Prostate gland (tissue), 2 donors: ENCODE data around the gene ACOXL. TPM values are rescaled to one million over a fixed set of nuclear protein-coding genes. Genes with fewer than 3 reads are reported as not detected.

Experiments used
- DNase-seq: peaks from one replicate; pipeline ENCODE4 v3.0.0-alpha.2; 2019; ENCODE audit warnings: low spot score
- H3K27ac ChIP-seq, 2 donors: fragments of 200-600 bp; sonication (generic); 2 replicates each; pipeline ENCODE4 v1.5.1; 2017 to 2019
- H3K27me3 ChIP-seq: fragments of 200-600 bp; sonication (generic); replicated peaks from 2 replicates; pipeline ENCODE4 v1.5.1; 2019; ENCODE audit not compliant: insufficient read depth
- H3K36me3 ChIP-seq, 2 donors: fragments of 200-600 bp; sonication (generic); 1 replicate in 1 of 2; 2 replicates in 1 of 2; pipeline versions ENCODE4 v1.5.1 to v1.8.1; 2017 to 2019
- H3K4me1 ChIP-seq: fragments of 200-600 bp; sonication (generic); replicated peaks from 2 replicates; pipeline ENCODE4 v1.5.1; 2019
- H3K4me3 ChIP-seq, 2 donors: fragments of 200-600 bp; sonication (generic); 2 replicates each; pipeline ENCODE4 v1.5.1; 2017 to 2019
- H3K9me3 ChIP-seq: fragments of 200-600 bp; sonication (generic); 2 replicates; pipeline ENCODE4 v1.5.1; 2017
- POLR2A ChIP-seq: fragments of 450-650 bp; IDR thresholded peaks from one replicate; pipeline ENCODE4 v1.6.1; 2016; ENCODE audit warnings: antibody characterized with exemption, mild to moderate bottlenecking
- POLR2AphosphoS5 ChIP-seq: sonication (generic); formaldehyde crosslinking; IDR thresholded peaks from one replicate; pipeline ENCODE4 v1.6.1; 2017; ENCODE audit warnings: antibody characterized with exemption
- WGBS: methylation state at CpG from one replicate; pipeline ENCODE4 v1.1.5; 2018; 5-methylcytosine and 5-hydroxymethylcytosine counted together
- intact Hi-C: fragments of 100-400 bp; cut with DNase I; formaldehyde crosslinking; loops from one replicate; pipeline ENCODE4 v1.14.2; 2022
- total RNA-seq, 2 donors: library from RNA; depleted of rRNA; stranded (reverse); fragments of >200 nt; gene quantifications; one replicate each; pipeline ENCODE4 v1.1.0, GENCODE V29; 2016
- TF ChIP-seq, protein P1 (sequence below), 4 experiments: fragments of 200-600 bp in 2 of 4; fragments of 450-650 bp in 2 of 4; sonication (generic) in 2 of 4; IDR thresholded peaks; 1 replicate in 3 of 4; 2 replicates in 1 of 4; pipeline ENCODE4 v1.5.1; 2016 to 2019; ENCODE audit warnings: antibody characterized with exemption in 4 of 4, mild to moderate bottlenecking in 2 of 4, moderate library complexity in 2 of 4

ACOXL gene
- total RNA-seq, 2 donors from 2014 or later, result 8.0 to 8.3 TPM

DNA sequence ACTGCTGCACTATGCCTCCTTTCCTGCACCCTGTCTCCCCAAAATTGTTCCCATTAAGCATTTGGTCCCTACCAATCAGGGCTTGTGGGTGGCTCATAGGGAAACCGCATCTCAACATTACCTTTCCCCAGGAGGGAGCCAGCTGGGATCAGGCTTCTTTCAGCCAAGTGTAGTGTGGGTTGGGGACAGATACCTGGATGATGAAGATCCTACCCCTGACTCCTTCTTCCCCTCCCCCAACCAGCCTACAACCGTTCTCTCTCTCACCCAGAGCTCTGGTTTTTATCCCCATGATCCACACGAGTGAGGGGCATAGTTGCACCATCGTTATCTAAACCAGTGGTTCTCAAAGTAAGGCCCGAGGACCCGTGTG, 40.0 kb downstream of the ACOXL start:
- H3K36me3 ChIP-seq, result no peaks in the 10 kb centered on the region
- 68% methylated on average over 6 of the region's 6 CpGs for WGBS
- TF ChIP-seq POLR2AphosphoS5 (no peak), POLR2A (no peak)
- TF ChIP-seq, protein P1, sequence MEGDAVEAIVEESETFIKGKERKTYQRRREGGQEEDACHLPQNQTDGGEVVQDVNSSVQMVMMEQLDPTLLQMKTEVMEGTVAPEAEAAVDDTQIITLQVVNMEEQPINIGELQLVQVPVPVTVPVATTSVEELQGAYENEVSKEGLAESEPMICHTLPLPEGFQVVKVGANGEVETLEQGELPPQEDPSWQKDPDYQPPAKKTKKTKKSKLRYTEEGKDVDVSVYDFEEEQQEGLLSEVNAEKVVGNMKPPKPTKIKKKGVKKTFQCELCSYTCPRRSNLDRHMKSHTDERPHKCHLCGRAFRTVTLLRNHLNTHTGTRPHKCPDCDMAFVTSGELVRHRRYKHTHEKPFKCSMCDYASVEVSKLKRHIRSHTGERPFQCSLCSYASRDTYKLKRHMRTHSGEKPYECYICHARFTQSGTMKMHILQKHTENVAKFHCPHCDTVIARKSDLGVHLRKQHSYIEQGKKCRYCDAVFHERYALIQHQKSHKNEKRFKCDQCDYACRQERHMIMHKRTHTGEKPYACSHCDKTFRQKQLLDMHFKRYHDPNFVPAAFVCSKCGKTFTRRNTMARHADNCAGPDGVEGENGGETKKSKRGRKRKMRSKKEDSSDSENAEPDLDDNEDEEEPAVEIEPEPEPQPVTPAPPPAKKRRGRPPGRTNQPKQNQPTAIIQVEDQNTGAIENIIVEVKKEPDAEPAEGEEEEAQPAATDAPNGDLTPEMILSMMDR (IDR thresholded peaks at IDR 0.05), result no peak
- H3K27ac ChIP-seq, result peak overlapping the region in 1 of 2 donors; percentile 51
- intact Hi-C loops, result no loop called here
- no peaks in the 10 kb centered on the region for H3K9me3 ChIP-seq
- peaks cover 13% of the 10 kb centered on the region for H3K4me1 ChIP-seq
- H3K27me3 ChIP-seq, result no peaks in the 10 kb centered on the region
- no peak for DNase-seq
- no peak overlapping the region for H3K4me3 ChIP-seq

DNA sequence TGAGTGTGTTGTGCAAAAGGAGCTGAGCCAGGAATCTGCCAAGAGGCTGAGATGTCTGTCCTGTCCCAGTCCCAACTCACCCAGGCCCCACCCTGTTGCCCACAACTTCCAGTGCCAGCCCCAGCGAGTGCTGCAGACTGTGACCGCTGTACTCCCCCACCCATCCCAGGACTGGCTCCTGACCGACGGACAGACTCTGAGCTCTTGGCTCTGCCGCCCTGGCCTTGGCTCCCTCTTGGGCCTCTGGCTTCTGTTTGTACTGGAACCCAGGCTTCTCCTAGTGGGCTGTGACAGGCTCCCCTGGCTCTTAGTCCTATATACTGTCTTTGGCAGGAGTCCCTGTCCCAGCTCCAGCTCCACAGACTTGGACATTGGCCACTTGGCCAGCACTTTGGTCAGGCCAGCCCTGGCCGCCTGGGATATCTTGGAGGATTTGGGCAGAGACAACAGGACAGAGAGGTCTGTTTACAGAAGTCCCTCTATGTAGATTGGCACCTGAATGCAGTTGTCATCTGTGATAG, 41.1 kb downstream of the ACOXL start:
- DNase-seq, result peak; percentile 82
- peak overlapping the region; percentile 27 to 51 for H3K27ac ChIP-seq

DNA sequence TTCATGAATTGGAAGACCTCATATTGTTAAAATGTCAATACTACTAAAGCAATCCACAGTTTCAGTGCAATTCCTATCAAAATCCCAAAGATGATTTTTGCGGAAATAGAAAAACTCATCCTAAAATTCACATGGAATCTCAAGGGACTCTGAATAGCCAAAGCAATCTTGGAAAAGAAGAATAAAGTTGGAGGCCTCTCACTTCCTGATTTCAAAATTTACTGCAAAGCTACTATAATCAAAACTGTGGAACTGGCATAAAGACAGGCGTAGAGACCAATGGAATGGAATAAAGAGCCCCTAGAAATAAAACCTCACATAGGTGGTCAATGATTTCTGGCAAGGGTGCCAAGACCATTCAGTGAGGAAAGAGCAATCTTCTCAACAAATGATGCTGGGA, 42.3 kb downstream of the ACOXL start:
- no peak overlapping the region for H3K4me3 ChIP-seq
- H3K27me3 ChIP-seq, result no peaks in the 10 kb centered on the region
- no peaks in the 10 kb centered on the region for H3K36me3 ChIP-seq
- no peak overlapping the region for H3K27ac ChIP-seq
- H3K9me3 ChIP-seq, result no peaks in the 10 kb centered on the region
- peaks cover 13% of the 10 kb centered on the region for H3K4me1 ChIP-seq
- DNase-seq, result no peak
- intact Hi-C loops, result no loop called here
- TF ChIP-seq, protein P1 (IDR thresholded peaks at IDR 0.05), result no peak
- no peak for TF ChIP-seq POLR2A
- no peak for TF ChIP-seq POLR2AphosphoS5
- 94% methylated on average over 2 of the region's 2 CpGs for WGBS

More for the DNA sequence above, 41.1 kb downstream of the ACOXL start:
- WGBS, result 6% methylated on average over 6 of the region's 6 CpGs
- intact Hi-C loops, result no loop called here
- H3K36me3 ChIP-seq, result no peaks in the 10 kb centered on the region
- H3K27me3 ChIP-seq, result no peaks in the 10 kb centered on the region
- H3K4me1 ChIP-seq, result peaks cover 13% of the 10 kb centered on the region
- H3K9me3 ChIP-seq, result no peaks in the 10 kb centered on the region
- TF ChIP-seq POLR2A (no peak), POLR2AphosphoS5 (no peak)
- TF ChIP-seq, protein P1 (IDR thresholded peaks at IDR 0.05), result no peak
- H3K4me3 ChIP-seq, result no peak overlapping the region

DNA sequence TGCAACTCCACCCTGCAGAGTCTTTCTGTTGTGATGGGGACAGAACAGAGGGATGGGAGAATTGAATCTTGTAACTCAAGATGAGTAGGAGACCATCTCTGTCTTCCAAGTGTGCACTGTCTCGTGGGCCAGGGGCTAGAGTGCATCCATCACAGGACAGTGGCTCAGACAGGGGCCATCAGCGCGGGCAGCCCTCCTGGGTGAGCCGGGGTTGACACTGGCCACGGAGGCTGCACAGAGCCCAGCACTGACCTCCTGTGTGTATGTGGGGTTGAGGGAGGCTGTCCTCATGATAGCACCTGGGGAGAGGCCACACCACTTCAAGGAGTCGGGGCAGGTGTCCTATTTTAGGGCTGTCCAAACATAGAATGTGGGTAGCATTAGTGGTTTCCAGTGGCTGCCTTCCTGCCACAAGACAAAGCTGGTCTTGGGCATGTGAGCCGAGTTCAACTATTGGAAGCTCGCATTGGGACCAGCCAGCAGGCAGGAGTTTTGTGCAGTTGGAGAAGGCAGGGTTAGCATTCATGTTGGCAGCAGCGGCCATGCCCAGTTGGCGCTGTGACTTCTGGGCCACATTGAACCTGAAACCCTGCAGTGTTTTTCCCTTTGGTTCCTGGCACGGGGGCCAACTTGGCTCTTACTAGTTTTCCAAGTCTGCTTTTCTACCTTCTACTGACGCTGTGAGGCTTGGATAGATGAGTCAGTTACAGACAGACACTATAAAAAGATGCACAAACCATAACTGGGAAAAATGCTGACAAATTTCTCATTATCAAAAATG, 45.3 kb downstream of the ACOXL start:
- intact Hi-C loops, result no loop called here
- DNase-seq, result no peak
- Histone ChIP-seq H3K9me3 (no peaks in the 10 kb centered on the region), H3K36me3 (no peaks in the 10 kb centered on the region), H3K4me1 (peaks cover 7% of the 10 kb centered on the region), H3K4me3 (no peak overlapping the region), H3K27ac (no peak overlapping the region), H3K27me3 (no peaks in the 10 kb centered on the region)
- 86% methylated on average over 12 of the region's 12 CpGs for WGBS
- TF ChIP-seq, protein P1 (IDR thresholded peaks at IDR 0.05), result no peak
- TF ChIP-seq POLR2A, result no peak
- no peak for TF ChIP-seq POLR2AphosphoS5

DNA sequence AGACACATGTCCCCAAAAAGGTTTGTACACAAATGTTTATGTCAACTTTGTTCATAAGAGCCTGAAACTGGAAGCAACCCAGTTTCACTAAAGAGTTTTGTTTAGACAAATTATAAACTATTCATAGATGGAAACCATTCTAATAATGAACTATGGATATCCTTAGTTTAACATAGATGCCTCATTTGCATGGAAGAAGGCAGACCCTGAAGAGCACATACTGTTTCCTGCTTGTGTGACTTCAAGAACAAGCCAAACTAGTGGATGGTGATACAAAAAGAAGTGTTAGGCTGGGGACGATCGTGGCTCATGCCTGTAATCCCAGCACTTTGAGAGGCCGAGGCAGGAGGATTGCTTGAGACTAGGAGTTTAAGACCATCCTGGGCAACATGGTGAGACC, 48.1 kb downstream of the ACOXL start:
- TF ChIP-seq POLR2AphosphoS5, result no peak
- TF ChIP-seq, protein P1 (IDR thresholded peaks at IDR 0.05), result no peak
- TF ChIP-seq POLR2A, result no peak
- no peak overlapping the region for H3K27ac ChIP-seq
- H3K36me3 ChIP-seq, result no peaks in the 10 kb centered on the region
- WGBS, result 85% methylated on average over 3 of the region's 3 CpGs
- no peaks in the 10 kb centered on the region for H3K9me3 ChIP-seq
- no peaks in the 10 kb centered on the region for H3K27me3 ChIP-seq
- intact Hi-C loops, result no loop called here
- no peak overlapping the region for H3K4me3 ChIP-seq
- no peak for DNase-seq
- no peaks in the 10 kb centered on the region for H3K4me1 ChIP-seq
